PC-9 (cell line): ENCODE results near the gene COA8.

ENCODE experiments used
- CTCF ChIP-seq: fragments of 200-600 bp; sonication (generic); conservative IDR thresholded peaks from 2 replicates; pipeline ENCODE4 v1.6.1; 2017; ENCODE audit warnings: mixed run types, antibody characterized with exemption, mild to moderate bottlenecking, moderate library complexity
- EZH2 ChIP-seq: fragments of 200-600 bp; sonication (generic); IDR thresholded peaks from 2 replicates; pipeline ENCODE4 v1.8.0; 2017; ENCODE audit warnings: antibody characterized with exemption, low read depth

GRCh38 chr14:103563844-103564505 lies 1.2 kb downstream of the COA8 start:
- no peak for TF ChIP-seq CTCF
- TF ChIP-seq EZH2: no peak
